ENCODE measurements around the gene RNPS1.

Gene RNPS1

DNA sequence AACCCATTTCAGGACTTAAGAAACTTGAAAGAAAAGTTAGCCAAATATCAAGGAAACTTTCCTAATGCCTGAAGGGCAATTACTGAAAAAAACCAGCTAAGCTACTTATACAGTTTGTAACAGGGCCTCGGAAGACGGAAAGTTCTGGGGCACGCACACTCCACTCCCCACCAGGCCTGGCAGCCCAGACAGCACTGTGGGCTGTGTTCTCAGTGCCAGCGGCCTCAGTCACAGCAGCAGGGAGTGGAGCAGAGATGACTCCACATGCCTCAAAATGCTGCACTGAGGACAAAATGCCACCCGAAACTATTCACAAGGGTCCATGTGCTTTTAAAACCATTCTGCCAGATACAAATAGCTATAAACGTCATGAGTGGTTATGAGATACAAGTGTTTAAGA is 10.2 kb downstream of the RNPS1 start:
- Histone ChIP-seq H3K4me1 (ENCODE audit: control insufficient read depth, insufficient read depth, low read length) (no peaks in the 10 kb centered on the region), H3K36me3 (ENCODE audit: control insufficient read depth, insufficient read depth, low read length) (peaks cover 78% of the 10 kb centered on the region), H3K9me3 (ENCODE audit: control insufficient read depth, low read length) (no peaks in the 10 kb centered on the region), H3K27me3 (ENCODE audit: control insufficient read depth, insufficient read depth, low read length, poor library complexity, severe bottlenecking) (no peaks in the 10 kb centered on the region), H3K4me3 (ENCODE audit: insufficient read depth, low read depth, low read length) (no peak overlapping the region), H3K27ac (ENCODE audit: insufficient read depth, low read depth, low read length, poor library complexity, severe bottlenecking) (no peak overlapping the region)
- WGBS, 2 experiments = 91 to 97% methylated on average over 5 to 6 of the region's 6 CpGs

DNA sequence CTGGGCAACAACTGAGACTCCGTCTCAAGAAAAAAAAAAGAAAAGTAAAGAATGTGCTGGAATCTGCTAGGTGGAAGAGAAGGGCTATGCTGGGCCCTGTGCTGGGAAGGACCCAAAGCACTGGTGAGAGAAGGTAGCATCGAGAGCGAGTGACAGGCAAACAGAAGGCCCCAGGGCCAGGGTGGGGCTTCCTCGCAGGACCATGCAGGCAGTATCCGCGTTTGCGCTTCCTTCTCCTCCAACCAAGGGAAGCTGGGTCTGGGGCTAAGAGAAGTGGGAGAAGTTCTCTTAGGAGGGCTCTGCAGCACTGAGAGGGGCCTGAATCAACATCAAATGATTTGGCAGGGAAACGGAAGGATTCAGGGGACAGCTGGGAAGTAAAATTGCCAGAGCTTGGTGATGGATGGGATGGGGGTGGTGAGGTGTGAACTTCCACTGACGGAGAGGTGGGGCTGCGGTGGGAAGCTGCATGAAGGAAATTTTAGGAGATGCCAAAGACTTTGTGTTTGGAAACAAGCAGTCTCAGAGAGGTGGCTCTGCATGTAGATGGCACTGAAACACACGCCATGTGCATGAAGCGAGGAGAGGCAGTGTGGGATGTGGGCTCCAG is 11.3 kb downstream of the RNPS1 start:
- H3K27me3 ChIP-seq (ENCODE audit: control insufficient read depth, insufficient read depth, low read length, poor library complexity, severe bottlenecking) = no peaks in the 10 kb centered on the region
- no peak overlapping the region for H3K4me3 ChIP-seq (ENCODE audit: insufficient read depth, low read depth, low read length)
- H3K9me3 ChIP-seq (ENCODE audit: control insufficient read depth, low read length) = no peaks in the 10 kb centered on the region
- H3K27ac ChIP-seq (ENCODE audit: insufficient read depth, low read depth, low read length, poor library complexity, severe bottlenecking) = no peak overlapping the region
- H3K4me1 ChIP-seq (ENCODE audit: control insufficient read depth, insufficient read depth, low read length) = peaks cover 7% of the 10 kb centered on the region
- peaks cover 69% of the 10 kb centered on the region for H3K36me3 ChIP-seq (ENCODE audit: control insufficient read depth, insufficient read depth, low read length)
- WGBS, 2 experiments = 93 to 95% methylated on average over 12 of the region's 12 CpGs

DNA sequence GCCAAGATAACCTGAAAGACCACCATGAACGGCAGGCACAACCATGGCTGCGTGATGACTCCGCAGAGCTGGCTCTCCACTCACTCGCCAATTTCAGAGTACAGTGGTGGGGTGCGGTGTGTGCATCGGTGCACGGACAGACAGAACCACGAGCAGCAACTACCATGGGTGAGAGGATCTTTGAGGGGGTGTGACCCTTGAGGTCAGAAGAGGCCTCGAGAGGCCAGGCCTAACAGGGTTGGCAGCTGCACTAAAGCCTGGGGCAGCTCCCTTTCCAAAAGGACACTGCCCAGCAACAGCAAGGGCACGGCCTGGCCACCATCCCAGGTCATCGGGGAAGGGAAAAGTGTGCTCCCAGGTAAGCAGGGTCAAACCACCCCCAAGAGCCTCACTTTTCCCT is 14.6 kb downstream of the RNPS1 start:
- 96% methylated on average over 11 of the region's 11 CpGs for WGBS, 2 experiments
- H3K27me3 ChIP-seq (ENCODE audit: control insufficient read depth, insufficient read depth, low read length, poor library complexity, severe bottlenecking) = no peaks in the 10 kb centered on the region
- no peaks in the 10 kb centered on the region for H3K9me3 ChIP-seq (ENCODE audit: control insufficient read depth, low read length)
- no peak overlapping the region for H3K4me3 ChIP-seq (ENCODE audit: insufficient read depth, low read depth, low read length)
- peaks cover 42% of the 10 kb centered on the region for H3K36me3 ChIP-seq (ENCODE audit: control insufficient read depth, insufficient read depth, low read length)
- H3K27ac ChIP-seq (ENCODE audit: insufficient read depth, low read depth, low read length, poor library complexity, severe bottlenecking) = no peak overlapping the region
- H3K4me1 ChIP-seq (ENCODE audit: control insufficient read depth, insufficient read depth, low read length) = peaks cover 7% of the 10 kb centered on the region

DNA sequence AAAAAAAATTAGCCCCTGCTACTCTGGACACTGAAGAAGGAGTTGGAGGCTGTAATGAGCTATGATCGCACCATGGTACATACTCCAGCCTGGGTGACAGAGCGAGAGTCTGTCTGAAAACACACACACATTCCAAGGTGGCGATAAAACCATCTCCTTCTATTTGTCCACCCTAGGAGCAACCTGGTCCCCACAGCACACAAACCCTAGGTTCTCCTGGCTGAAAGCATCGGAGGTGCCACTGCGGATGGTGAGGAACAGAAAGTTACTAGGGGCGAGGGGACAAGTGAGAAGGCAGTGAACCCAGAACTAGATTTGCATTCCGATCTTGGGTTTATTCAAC is 15.1 kb downstream of the RNPS1 start:
- no peak overlapping the region for H3K27ac ChIP-seq (ENCODE audit: insufficient read depth, low read depth, low read length, poor library complexity, severe bottlenecking)
- H3K4me1 ChIP-seq (ENCODE audit: control insufficient read depth, insufficient read depth, low read length) = peaks cover 7% of the 10 kb centered on the region
- no peaks in the 10 kb centered on the region for H3K9me3 ChIP-seq (ENCODE audit: control insufficient read depth, low read length)
- H3K4me3 ChIP-seq (ENCODE audit: insufficient read depth, low read depth, low read length) = no peak overlapping the region
- no peaks in the 10 kb centered on the region for H3K27me3 ChIP-seq (ENCODE audit: control insufficient read depth, insufficient read depth, low read length, poor library complexity, severe bottlenecking)
- peaks cover 39% of the 10 kb centered on the region for H3K36me3 ChIP-seq (ENCODE audit: control insufficient read depth, insufficient read depth, low read length)
- 93 to 96% methylated on average over 6 to 7 of the region's 7 CpGs for WGBS, 2 experiments

DNA sequence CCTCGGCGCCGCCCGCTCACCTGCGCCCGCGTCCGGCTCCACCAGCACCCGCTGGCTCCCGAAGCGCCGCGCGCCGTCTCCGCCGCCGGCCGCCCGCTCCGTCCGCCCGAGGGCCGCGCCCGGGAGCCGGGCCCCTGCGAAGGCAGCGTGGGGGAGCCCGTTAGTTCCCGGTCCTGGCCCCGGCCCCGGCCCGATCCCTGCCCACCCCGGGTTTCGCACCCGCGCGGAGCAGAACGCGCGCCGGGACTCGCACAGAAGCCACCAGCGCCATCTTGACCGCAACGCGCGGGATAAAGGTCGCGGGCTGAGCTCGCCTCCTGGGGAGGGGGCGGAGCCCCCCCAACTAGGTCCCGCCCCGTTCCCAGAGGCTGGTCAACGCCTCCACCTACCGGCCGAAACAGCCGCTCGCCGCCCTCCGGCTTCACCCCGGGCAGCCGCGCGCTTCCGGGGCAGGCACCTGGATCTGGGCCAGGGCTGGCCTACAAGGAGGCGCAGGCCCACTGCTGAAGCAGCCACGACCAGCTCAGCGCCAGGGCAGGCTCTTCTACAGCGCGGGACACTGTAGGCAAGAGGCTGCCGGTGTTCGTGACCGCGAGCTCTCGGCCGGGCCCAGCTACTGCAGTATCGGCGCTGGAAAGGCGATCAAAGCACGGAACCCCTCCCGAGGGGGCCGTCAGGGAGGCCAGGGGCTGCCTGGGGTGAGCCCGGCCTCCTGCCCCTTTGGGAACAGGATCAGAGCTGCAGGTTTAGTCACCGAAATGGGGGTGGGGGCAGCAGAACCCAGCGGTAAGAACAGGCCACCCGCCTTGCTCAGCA is 16.4 kb downstream of the RNPS1 start, which contains the start of gene ECI1:
Gene ECI1 (minus strand): TSS at position 292 of the 816 bp plus-strand sequence. CDS start 21 bp downstream, at position 271.
- Histone ChIP-seq H3K9me3 (ENCODE audit: control insufficient read depth, low read length) (no peaks in the 10 kb centered on the region), H3K27ac (ENCODE audit: insufficient read depth, low read depth, low read length, poor library complexity, severe bottlenecking) (peak within 1 kb of the TSS; percentile 94), H3K27me3 (ENCODE audit: control insufficient read depth, insufficient read depth, low read length, poor library complexity, severe bottlenecking) (no peaks in the 10 kb centered on the region), H3K36me3 (ENCODE audit: control insufficient read depth, insufficient read depth, low read length) (peaks cover 37% of the 10 kb centered on the region), H3K4me1 (ENCODE audit: control insufficient read depth, insufficient read depth, low read length) (peaks cover 7% of the 10 kb centered on the region), H3K4me3 (ENCODE audit: insufficient read depth, low read depth, low read length) (peak within 1 kb of the TSS; percentile 67)
- WGBS, 2 experiments = 4% methylated on average over 88 of the region's 88 CpGs

DNA sequence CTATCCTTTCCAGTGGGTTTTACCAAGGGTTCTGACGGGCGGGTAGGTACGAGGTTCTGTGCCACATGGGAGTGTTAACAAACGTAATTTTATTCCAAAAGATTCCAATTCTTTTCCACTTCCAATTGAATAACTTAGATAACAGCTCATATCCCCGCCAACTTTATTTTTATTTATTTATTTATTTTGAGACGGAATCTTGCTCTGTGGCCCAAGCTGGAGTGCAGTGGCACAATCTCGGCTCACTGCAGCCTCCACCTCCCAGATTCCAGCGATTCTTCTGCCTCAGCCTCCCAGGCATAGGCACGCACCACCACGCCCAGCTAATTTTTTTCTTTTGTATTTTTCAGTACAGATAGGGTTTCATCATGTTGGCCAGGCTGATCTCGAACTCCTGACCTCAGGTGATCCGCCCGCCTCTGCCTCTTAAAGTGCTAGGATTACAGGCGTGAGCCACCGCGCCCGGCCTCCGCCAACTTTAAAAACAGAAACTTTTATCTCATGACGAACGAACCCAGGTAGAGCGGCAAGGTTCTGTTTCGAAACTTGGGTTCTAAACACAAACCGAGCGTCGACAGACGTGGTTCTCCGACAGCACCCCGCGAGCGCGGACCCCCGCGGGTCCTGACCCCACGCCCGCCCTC is 17.2 kb downstream of the RNPS1 start:
- no peaks in the 10 kb centered on the region for H3K9me3 ChIP-seq (ENCODE audit: control insufficient read depth, low read length)
- H3K27ac ChIP-seq (ENCODE audit: insufficient read depth, low read depth, low read length, poor library complexity, severe bottlenecking) = no peak overlapping the region

DNA sequence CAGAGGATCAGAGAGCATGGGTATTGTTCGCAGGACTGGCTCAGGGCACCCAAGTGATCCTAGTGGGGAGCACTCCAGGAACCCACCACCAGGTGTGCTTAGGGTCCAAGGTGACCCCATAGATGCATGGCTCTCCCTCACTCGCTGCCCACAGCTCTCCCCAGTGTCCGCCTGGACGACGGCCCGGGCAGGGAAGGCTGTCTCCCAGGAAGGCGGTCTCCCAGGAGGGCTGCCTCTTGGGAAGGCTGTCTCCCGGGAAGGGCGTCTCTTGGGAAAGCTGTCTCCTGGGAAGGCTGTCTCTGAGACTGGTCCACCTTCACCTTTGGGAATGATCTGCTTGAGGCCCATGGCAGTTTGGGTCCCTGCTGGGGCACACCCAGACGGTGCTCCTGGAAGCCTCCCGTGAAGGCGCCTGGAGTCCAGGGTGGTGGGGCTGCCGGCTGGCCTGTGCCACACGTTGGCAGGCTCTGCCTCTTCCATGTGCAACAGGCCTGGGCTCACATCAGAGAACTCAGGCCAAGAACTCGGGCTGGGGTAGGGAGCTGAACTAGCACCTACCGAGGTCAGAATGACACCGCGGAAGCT is 21.5 kb downstream of the RNPS1 start:
- Histone ChIP-seq H3K4me1 (ENCODE audit: control insufficient read depth, insufficient read depth, low read length) (no peaks in the 10 kb centered on the region), H3K27ac (ENCODE audit: insufficient read depth, low read depth, low read length, poor library complexity, severe bottlenecking) (no peak overlapping the region), H3K27me3 (ENCODE audit: control insufficient read depth, insufficient read depth, low read length, poor library complexity, severe bottlenecking) (no peaks in the 10 kb centered on the region), H3K9me3 (ENCODE audit: control insufficient read depth, low read length) (no peaks in the 10 kb centered on the region), H3K36me3 (ENCODE audit: control insufficient read depth, insufficient read depth, low read length) (peaks cover 20% of the 10 kb centered on the region), H3K4me3 (ENCODE audit: insufficient read depth, low read depth, low read length) (no peak overlapping the region)
- WGBS, 2 experiments = 96% methylated on average over 18 of the region's 18 CpGs

More for the DNA sequence above, 17.2 kb downstream of the RNPS1 start:
- H3K27me3 ChIP-seq (ENCODE audit: control insufficient read depth, insufficient read depth, low read length, poor library complexity, severe bottlenecking) = no peaks in the 10 kb centered on the region
- peak overlapping the region; percentile 67 for H3K4me3 ChIP-seq (ENCODE audit: insufficient read depth, low read depth, low read length)
- 5 to 6% methylated on average over 34 to 35 of the region's 35 CpGs for WGBS, 2 experiments
- H3K36me3 ChIP-seq (ENCODE audit: control insufficient read depth, insufficient read depth, low read length) = peaks cover 36% of the 10 kb centered on the region
- peaks cover 7% of the 10 kb centered on the region for H3K4me1 ChIP-seq (ENCODE audit: control insufficient read depth, insufficient read depth, low read length)

DNA sequence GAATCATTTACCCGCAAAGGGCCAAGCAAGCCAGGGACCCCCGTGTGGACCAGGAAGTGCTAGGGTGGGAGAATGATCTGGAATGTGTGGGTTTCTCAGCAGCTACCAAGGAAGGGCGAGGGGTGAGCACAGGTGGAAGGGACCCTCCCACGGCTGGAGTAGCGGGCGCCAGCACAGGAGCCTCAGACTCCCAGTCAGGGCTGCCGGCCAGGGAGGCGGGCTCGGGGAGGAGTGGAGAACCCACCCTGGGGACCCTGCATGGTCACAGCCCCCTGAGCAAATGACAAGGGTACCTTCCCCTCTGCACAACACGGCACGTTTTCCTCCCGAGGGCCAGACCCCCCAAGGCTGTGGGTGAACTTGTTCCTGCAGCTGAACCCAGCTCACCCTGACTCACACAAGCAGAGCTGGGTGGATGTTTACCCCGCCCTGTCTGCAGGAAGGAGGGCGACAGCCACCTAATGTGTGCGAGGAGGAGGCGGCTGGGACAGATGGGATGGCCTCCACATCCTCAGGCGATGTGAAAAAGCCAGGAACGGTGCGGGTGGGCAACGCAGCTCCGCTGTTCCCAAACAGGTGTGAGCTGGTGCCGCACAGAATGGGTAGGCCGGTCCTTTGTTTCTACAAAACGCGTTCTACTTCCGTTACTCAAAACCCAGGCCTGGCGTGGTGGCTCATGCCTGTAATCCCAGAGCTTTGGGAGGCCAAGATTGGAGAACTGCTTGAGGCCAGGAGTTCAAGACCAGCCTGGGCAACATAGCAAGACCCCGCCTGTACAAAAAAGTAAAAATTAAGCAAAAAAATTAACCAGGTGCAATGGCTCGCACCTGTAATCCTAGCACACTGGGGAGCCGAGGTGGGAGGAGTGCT is 22.8 kb downstream of the RNPS1 start:
- H3K4me3 ChIP-seq (ENCODE audit: insufficient read depth, low read depth, low read length) = no peak overlapping the region
- no peaks in the 10 kb centered on the region for H3K27me3 ChIP-seq (ENCODE audit: control insufficient read depth, insufficient read depth, low read length, poor library complexity, severe bottlenecking)
- no peaks in the 10 kb centered on the region for H3K4me1 ChIP-seq (ENCODE audit: control insufficient read depth, insufficient read depth, low read length)
- H3K9me3 ChIP-seq (ENCODE audit: control insufficient read depth, low read length) = no peaks in the 10 kb centered on the region
- WGBS, 2 experiments = 94 to 95% methylated on average over 30 of the region's 30 CpGs
- H3K27ac ChIP-seq (ENCODE audit: insufficient read depth, low read depth, low read length, poor library complexity, severe bottlenecking) = no peak overlapping the region
- H3K36me3 ChIP-seq (ENCODE audit: control insufficient read depth, insufficient read depth, low read length) = peaks cover 20% of the 10 kb centered on the region

DNA sequence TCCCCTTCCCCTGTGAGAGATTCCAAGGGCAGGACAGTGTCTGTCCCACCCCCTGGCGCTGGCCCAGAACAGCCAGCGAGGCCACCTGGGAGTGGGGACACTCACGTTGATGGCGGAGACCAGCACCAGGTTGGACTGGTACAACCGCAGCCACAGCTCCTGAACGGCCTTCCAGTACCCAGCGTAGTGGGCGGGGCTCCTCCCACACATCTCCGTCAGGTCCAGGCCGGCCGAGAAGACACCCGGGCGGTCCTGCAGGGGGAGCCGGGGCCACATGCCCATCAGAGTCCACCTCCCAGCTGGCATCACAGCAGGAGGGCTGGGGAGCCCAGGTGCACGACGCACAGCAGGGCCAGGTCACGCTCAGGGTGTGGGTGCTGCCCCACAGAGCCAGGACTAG is 23.6 kb downstream of the RNPS1 start:
- 87 to 88% methylated on average over 17 of the region's 17 CpGs for WGBS, 2 experiments
- H3K4me3 ChIP-seq (ENCODE audit: insufficient read depth, low read depth, low read length) = no peak overlapping the region
- H3K9me3 ChIP-seq (ENCODE audit: control insufficient read depth, low read length) = no peaks in the 10 kb centered on the region
- no peaks in the 10 kb centered on the region for H3K4me1 ChIP-seq (ENCODE audit: control insufficient read depth, insufficient read depth, low read length)
- H3K27ac ChIP-seq (ENCODE audit: insufficient read depth, low read depth, low read length, poor library complexity, severe bottlenecking) = no peak overlapping the region
- no peaks in the 10 kb centered on the region for H3K27me3 ChIP-seq (ENCODE audit: control insufficient read depth, insufficient read depth, low read length, poor library complexity, severe bottlenecking)
- H3K36me3 ChIP-seq (ENCODE audit: control insufficient read depth, insufficient read depth, low read length) = peaks cover 20% of the 10 kb centered on the region

Measured in ectodermal cell (in vitro differentiated cells).